K562 (cell line): Measurements from ENCODE around the gene SEPTIN1. TPM values are rescaled to one million over a fixed set of nuclear protein-coding genes. Genes with fewer than 3 reads are reported as not detected.

Experiments
- CREB1 ChIP-seq, 2 experiments: sonication (generic) in 1 of 2; formaldehyde crosslinking in 1 of 2; IDR thresholded peaks; 2 replicates each; pipeline versions ENCODE4 v1.6.1 to v1.8.0; 2012 to 2022; ENCODE audit warnings: inconsistent platforms in 1 of 2, mild to moderate bottlenecking in 1 of 2, missing genetic modification reagents in 1 of 2, moderate library complexity in 1 of 2
- DACH1 ChIP-seq: fragments of 450-650 bp; IDR thresholded peaks from 2 replicates; pipeline ENCODE4 v1.6.1; 2018; ENCODE audit not compliant: partially characterized antibody
- MCM3 ChIP-seq: fragments of 450-650 bp; IDR thresholded peaks from 2 replicates; pipeline ENCODE4 v1.6.1; 2016
- PHTF2 ChIP-seq: fragments of 250-450 bp; sonication (Bioruptor Pico); IDR thresholded peaks from 2 replicates; pipeline ENCODE4 v1.5.0; 2021; ENCODE audit warnings: mild to moderate bottlenecking
- RUNX1 ChIP-seq: sonication (generic); IDR thresholded peaks from 2 replicates; pipeline ENCODE4 v1.6.1; 2016; ENCODE audit warnings: antibody characterized with exemption, low read depth
- SRSF7 ChIP-seq: fragments of 200-400 bp; formaldehyde crosslinking; optimal IDR thresholded peaks from 2 replicates; pipeline ENCODE3; 2017; ENCODE audit warnings: mild to moderate bottlenecking, low read depth, low read length
- TAF7 ChIP-seq: fragments of 450-650 bp; IDR thresholded peaks from 2 replicates; pipeline ENCODE4 v1.6.1; 2016; ENCODE audit warnings: missing genetic modification characterization, missing compliant biosample characterization
- ZEB2 ChIP-seq: fragments of 450-650 bp; IDR thresholded peaks from 2 replicates; pipeline ENCODE4 v1.6.1; 2016
- ZNF354B ChIP-seq: fragments of 250-450 bp; sonication (Bioruptor Pico); IDR thresholded peaks from 2 replicates; pipeline ENCODE4 v1.4.0; 2020
- polyA plus RNA-seq, 8 experiments: library from polyadenylated mRNA; depleted of rRNA in 4 of 8; stranded (reverse) in 5 of 8; unstranded in 3 of 8; fragments of >200 nt; fragmentation: Nextera tagmentation in 2 of 8; fragmentation: Illumina TruSeq in 1 of 8; extraction: Ambion mirVana in 2 of 8; extraction: Trizol in 1 of 8; gene quantifications; 2 replicates each; pipeline versions ENCODE4 v1.2.1 to v1.2.3, GENCODE V29; 2011 to 2014; ENCODE audit warnings: inconsistent platforms in 1 of 8, missing spikeins in 1 of 8
- total RNA-seq, 7 experiments: library from RNA; depleted of rRNA in 6 of 7; stranded (reverse); fragments of >200 nt in 6 of 7; fragmentation: Illumina TruSeq in 2 of 7; extraction: Trizol in 2 of 7; gene quantifications; 2 replicates each; pipeline versions ENCODE4 v1.2.1 to v1.2.3, GENCODE V29; 2011 to 2021; ENCODE audit warnings: low replicate concordance in 1 of 7
- TF ChIP-seq, protein P1 (sequence below), 2 experiments: IDR thresholded peaks in 1 of 2; conservative IDR thresholded peaks in 1 of 2; 2 replicates each; pipeline ENCODE4 v1.6.1; 2016; ENCODE audit warnings: low read depth in 2 of 2, mild to moderate bottlenecking in 1 of 2, missing compliant biosample characterization in 1 of 2, missing genetic modification characterization in 1 of 2, moderate library complexity in 1 of 2
- TF ChIP-seq, protein P2 (sequence below): fragments of 250-450 bp; sonication (Bioruptor Pico); IDR thresholded peaks from 2 replicates; pipeline ENCODE4 v1.5.0; 2021
- TF ChIP-seq, protein P3 (sequence below): sonication (generic); formaldehyde crosslinking; IDR thresholded peaks from 2 replicates; pipeline ENCODE4 v1.8.0; 2023; ENCODE audit warnings: missing genetic modification reagents, mild to moderate bottlenecking, borderline replicate concordance
- TF ChIP-seq, protein P4 (sequence below): IDR thresholded peaks from 3 replicates; pipeline ENCODE4 v1.6.1; 2011; ENCODE audit warnings: borderline replicate concordance, mild to moderate bottlenecking, moderate library complexity; ENCODE audit not compliant: insufficient read length; ENCODE audit errors: extremely low read depth
- TF ChIP-seq, protein P5 (sequence below): sonication (generic); formaldehyde crosslinking; IDR thresholded peaks from 2 replicates; pipeline ENCODE4 v1.8.0; 2022; ENCODE audit warnings: missing genetic modification reagents, mild to moderate bottlenecking, borderline replicate concordance

Gene SEPTIN1
- total and polyA plus RNA-seq, 9 of the 15 experiments (the other 6 are each of a cell fraction or from before 2014, with no cell fraction given), result 0.23 to 5.6 (median 1.7) TPM; not detected in 1

DNA sequence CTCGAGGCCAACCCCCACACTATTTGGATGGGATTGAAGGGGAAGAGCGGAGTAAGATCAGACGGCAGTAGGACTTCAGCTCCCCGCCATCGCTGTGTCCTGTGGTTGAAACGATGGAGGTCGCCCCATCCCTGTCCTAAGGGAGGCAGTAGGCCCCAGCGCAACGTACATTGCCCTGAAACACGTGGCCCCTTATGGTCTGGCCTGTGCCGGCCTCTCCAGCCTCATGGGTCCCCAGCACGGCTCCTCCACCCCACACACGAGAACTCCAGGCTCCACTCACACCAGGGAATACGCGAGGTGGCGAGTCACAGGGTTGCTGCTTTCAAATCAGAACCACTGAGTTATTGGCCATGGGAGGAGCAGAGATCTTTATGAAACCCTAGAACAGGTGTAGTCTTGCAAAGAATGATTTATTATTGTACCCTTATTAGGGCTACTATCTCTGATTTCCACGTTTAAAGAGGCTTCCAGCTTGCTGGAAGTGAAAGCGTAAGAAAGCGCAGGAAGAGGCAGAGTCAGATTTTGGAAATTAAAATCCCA lies 48.1 kb upstream of the SEPTIN1 start (continued):
- TF ChIP-seq, protein P1, sequence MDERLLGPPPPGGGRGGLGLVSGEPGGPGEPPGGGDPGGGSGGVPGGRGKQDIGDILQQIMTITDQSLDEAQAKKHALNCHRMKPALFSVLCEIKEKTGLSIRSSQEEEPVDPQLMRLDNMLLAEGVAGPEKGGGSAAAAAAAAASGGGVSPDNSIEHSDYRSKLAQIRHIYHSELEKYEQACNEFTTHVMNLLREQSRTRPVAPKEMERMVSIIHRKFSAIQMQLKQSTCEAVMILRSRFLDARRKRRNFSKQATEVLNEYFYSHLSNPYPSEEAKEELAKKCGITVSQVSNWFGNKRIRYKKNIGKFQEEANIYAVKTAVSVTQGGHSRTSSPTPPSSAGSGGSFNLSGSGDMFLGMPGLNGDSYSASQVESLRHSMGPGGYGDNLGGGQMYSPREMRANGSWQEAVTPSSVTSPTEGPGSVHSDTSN (CRISPR knock-in tag; IDR thresholded peaks at IDR 0.05; ENCODE audit: low read depth), result no peak
- TF ChIP-seq, protein P1 (tag; conservative IDR thresholded peaks at IDR 0.05; ENCODE audit: low read depth), result no peak
- TF ChIP-seq, protein P2, sequence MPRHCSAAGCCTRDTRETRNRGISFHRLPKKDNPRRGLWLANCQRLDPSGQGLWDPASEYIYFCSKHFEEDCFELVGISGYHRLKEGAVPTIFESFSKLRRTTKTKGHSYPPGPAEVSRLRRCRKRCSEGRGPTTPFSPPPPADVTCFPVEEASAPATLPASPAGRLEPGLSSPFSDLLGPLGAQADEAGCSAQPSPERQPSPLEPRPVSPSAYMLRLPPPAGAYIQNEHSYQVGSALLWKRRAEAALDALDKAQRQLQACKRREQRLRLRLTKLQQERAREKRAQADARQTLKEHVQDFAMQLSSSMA (CRISPR knock-in tag), result no peak
- TF ChIP-seq CREB1 (IDR thresholded peaks at IDR 0.05), result no peak
- no peak for TF ChIP-seq CREB1 (CRISPR knock-in tag; IDR thresholded peaks at IDR 0.05)
- no peak for TF ChIP-seq ZNF354B (CRISPR knock-in tag)
- no peak for TF ChIP-seq PHTF2 (CRISPR knock-in tag)
- TF ChIP-seq, protein P3, sequence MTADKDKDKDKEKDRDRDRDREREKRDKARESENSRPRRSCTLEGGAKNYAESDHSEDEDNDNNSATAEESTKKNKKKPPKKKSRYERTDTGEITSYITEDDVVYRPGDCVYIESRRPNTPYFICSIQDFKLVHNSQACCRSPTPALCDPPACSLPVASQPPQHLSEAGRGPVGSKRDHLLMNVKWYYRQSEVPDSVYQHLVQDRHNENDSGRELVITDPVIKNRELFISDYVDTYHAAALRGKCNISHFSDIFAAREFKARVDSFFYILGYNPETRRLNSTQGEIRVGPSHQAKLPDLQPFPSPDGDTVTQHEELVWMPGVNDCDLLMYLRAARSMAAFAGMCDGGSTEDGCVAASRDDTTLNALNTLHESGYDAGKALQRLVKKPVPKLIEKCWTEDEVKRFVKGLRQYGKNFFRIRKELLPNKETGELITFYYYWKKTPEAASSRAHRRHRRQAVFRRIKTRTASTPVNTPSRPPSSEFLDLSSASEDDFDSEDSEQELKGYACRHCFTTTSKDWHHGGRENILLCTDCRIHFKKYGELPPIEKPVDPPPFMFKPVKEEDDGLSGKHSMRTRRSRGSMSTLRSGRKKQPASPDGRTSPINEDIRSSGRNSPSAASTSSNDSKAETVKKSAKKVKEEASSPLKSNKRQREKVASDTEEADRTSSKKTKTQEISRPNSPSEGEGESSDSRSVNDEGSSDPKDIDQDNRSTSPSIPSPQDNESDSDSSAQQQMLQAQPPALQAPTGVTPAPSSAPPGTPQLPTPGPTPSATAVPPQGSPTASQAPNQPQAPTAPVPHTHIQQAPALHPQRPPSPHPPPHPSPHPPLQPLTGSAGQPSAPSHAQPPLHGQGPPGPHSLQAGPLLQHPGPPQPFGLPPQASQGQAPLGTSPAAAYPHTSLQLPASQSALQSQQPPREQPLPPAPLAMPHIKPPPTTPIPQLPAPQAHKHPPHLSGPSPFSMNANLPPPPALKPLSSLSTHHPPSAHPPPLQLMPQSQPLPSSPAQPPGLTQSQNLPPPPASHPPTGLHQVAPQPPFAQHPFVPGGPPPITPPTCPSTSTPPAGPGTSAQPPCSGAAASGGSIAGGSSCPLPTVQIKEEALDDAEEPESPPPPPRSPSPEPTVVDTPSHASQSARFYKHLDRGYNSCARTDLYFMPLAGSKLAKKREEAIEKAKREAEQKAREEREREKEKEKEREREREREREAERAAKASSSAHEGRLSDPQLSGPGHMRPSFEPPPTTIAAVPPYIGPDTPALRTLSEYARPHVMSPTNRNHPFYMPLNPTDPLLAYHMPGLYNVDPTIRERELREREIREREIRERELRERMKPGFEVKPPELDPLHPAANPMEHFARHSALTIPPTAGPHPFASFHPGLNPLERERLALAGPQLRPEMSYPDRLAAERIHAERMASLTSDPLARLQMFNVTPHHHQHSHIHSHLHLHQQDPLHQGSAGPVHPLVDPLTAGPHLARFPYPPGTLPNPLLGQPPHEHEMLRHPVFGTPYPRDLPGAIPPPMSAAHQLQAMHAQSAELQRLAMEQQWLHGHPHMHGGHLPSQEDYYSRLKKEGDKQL (CRISPR knock-in tag), result no peak
- no peak for TF ChIP-seq MCM3
- no peak for TF ChIP-seq ZEB2
- TF ChIP-seq SRSF7, result no peak
- no peak for TF ChIP-seq RUNX1
- no peak for TF ChIP-seq DACH1
- no peak for TF ChIP-seq TAF7 (tag)
- TF ChIP-seq, protein P4, sequence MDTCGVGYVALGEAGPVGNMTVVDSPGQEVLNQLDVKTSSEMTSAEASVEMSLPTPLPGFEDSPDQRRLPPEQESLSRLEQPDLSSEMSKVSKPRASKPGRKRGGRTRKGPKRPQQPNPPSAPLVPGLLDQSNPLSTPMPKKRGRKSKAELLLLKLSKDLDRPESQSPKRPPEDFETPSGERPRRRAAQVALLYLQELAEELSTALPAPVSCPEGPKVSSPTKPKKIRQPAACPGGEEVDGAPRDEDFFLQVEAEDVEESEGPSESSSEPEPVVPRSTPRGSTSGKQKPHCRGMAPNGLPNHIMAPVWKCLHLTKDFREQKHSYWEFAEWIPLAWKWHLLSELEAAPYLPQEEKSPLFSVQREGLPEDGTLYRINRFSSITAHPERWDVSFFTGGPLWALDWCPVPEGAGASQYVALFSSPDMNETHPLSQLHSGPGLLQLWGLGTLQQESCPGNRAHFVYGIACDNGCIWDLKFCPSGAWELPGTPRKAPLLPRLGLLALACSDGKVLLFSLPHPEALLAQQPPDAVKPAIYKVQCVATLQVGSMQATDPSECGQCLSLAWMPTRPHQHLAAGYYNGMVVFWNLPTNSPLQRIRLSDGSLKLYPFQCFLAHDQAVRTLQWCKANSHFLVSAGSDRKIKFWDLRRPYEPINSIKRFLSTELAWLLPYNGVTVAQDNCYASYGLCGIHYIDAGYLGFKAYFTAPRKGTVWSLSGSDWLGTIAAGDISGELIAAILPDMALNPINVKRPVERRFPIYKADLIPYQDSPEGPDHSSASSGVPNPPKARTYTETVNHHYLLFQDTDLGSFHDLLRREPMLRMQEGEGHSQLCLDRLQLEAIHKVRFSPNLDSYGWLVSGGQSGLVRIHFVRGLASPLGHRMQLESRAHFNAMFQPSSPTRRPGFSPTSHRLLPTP, result no peak
- TF ChIP-seq, protein P5, sequence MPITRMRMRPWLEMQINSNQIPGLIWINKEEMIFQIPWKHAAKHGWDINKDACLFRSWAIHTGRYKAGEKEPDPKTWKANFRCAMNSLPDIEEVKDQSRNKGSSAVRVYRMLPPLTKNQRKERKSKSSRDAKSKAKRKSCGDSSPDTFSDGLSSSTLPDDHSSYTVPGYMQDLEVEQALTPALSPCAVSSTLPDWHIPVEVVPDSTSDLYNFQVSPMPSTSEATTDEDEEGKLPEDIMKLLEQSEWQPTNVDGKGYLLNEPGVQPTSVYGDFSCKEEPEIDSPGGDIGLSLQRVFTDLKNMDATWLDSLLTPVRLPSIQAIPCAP, result no peak
